Measurements from ENCODE around the gene VAPA. TPM values are rescaled to one million over a fixed set of nuclear protein-coding genes. Genes with fewer than 3 reads are reported as not detected.

The VAPA gene
- total RNA-seq, 1 experiment from 2014 or later = 137 TPM

DNA sequence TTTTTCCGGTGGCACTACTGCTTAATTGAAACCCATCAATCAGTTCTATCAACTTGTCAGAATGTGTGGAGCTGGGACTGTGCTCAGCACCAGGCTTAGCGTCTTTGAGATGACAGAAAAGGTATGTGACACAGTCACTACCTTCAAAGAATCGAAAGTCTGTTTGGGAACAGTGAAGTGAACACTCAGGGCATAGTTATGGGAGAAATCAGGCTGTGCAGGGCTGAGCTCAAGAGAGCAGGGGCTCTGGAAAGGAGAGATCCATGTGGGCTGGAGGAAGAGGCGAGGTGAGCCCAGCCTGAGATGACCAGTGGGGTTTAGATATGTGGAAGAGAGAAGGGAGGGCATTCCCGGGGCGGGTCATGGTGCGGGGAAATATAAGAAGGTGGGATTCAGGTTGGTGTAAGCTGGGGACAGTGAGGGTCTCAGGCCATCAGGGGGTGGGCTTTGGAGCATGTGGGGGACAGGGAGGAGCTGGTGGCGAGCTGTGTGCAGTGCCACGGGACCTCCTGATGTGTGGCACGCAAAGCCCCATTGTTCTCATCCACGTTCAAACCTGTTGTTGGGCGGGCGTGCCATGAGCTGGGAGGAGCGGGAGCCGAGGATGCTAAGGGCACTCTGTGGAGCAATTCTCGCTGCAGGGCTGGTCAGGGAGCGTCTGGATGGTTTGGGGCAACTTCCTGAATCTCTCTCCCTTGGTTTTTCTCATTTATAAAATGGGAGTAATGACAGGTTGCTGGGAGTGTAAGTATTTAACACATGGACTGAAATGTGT lies 72.5 kb downstream of the VAPA start (continued):
- TF ChIP-seq OVOL2 (CRISPR knock-in tag; IDR thresholded peaks at IDR 0.05; ENCODE audit: borderline replicate concordance) = no peak
- TF ChIP-seq, protein P1, sequence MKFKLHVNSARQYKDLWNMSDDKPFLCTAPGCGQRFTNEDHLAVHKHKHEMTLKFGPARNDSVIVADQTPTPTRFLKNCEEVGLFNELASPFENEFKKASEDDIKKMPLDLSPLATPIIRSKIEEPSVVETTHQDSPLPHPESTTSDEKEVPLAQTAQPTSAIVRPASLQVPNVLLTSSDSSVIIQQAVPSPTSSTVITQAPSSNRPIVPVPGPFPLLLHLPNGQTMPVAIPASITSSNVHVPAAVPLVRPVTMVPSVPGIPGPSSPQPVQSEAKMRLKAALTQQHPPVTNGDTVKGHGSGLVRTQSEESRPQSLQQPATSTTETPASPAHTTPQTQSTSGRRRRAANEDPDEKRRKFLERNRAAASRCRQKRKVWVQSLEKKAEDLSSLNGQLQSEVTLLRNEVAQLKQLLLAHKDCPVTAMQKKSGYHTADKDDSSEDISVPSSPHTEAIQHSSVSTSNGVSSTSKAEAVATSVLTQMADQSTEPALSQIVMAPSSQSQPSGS (CRISPR knock-in tag; IDR thresholded peaks at IDR 0.05; ENCODE audit: borderline replicate concordance, low read depth) = no peak

DNA sequence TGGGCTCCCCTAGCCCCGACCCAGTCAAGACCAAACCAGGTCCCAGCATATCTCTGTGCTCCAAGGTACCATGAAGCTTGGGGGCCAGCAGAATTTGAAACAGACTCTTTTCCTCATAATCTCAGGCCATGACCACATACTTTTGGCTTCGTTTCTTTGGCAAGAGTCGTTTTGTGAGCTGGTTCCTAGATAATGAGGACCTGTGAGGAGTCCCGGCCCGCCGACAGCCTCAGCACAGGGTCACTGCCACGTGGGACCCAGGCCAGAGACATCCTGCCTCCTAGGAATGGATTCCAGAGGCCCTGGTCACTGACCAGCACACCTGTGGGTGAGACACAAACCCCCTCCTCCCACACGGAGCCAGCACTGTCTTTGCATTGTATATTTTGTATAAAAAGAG lies 73.5 kb downstream of the VAPA start:
- Mint-ChIP-seq H3K4me3 (no peak overlapping the region), H3K9me3 (peaks cover 10% of the 10 kb centered on the region), H3K36me3 (no peaks in the 10 kb centered on the region), H3K4me1 (no peaks in the 10 kb centered on the region), H3K27me3 (ENCODE audit: low read depth) (no peaks in the 10 kb centered on the region; the same call in 1 of the 2 replicates), H3K27ac (no peak overlapping the region)
- TF ChIP-seq CREB1 (CRISPR knock-in tag; IDR thresholded peaks at IDR 0.05) (no peak), JAZF1 (CRISPR knock-in tag; IDR thresholded peaks at IDR 0.05) (no peak), NR1H2 (CRISPR knock-in tag; IDR thresholded peaks at IDR 0.05) (no peak), ELF4 (CRISPR knock-in tag; IDR thresholded peaks at IDR 0.05; ENCODE audit: low read depth) (no peak), ZNF671 (CRISPR knock-in tag; IDR thresholded peaks at IDR 0.05) (no peak), OVOL2 (CRISPR knock-in tag; IDR thresholded peaks at IDR 0.05; ENCODE audit: borderline replicate concordance) (no peak), FOXK1 (CRISPR knock-in tag; IDR thresholded peaks at IDR 0.05) (no peak), JUN (CRISPR knock-in tag; IDR thresholded peaks at IDR 0.05) (no peak), MYBL2 (CRISPR knock-in tag; IDR thresholded peaks at IDR 0.05) (no peak), ZNF263 (CRISPR knock-in tag; IDR thresholded peaks at IDR 0.05; ENCODE audit: low read depth) (no peak)
- TF ChIP-seq, protein P2, sequence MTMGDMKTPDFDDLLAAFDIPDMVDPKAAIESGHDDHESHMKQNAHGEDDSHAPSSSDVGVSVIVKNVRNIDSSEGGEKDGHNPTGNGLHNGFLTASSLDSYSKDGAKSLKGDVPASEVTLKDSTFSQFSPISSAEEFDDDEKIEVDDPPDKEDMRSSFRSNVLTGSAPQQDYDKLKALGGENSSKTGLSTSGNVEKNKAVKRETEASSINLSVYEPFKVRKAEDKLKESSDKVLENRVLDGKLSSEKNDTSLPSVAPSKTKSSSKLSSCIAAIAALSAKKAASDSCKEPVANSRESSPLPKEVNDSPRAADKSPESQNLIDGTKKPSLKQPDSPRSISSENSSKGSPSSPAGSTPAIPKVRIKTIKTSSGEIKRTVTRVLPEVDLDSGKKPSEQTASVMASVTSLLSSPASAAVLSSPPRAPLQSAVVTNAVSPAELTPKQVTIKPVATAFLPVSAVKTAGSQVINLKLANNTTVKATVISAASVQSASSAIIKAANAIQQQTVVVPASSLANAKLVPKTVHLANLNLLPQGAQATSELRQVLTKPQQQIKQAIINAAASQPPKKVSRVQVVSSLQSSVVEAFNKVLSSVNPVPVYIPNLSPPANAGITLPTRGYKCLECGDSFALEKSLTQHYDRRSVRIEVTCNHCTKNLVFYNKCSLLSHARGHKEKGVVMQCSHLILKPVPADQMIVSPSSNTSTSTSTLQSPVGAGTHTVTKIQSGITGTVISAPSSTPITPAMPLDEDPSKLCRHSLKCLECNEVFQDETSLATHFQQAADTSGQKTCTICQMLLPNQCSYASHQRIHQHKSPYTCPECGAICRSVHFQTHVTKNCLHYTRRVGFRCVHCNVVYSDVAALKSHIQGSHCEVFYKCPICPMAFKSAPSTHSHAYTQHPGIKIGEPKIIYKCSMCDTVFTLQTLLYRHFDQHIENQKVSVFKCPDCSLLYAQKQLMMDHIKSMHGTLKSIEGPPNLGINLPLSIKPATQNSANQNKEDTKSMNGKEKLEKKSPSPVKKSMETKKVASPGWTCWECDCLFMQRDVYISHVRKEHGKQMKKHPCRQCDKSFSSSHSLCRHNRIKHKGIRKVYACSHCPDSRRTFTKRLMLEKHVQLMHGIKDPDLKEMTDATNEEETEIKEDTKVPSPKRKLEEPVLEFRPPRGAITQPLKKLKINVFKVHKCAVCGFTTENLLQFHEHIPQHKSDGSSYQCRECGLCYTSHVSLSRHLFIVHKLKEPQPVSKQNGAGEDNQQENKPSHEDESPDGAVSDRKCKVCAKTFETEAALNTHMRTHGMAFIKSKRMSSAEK (CRISPR knock-in tag; IDR thresholded peaks at IDR 0.05; ENCODE audit: borderline replicate concordance) = no peak
- TF ChIP-seq, protein P3, sequence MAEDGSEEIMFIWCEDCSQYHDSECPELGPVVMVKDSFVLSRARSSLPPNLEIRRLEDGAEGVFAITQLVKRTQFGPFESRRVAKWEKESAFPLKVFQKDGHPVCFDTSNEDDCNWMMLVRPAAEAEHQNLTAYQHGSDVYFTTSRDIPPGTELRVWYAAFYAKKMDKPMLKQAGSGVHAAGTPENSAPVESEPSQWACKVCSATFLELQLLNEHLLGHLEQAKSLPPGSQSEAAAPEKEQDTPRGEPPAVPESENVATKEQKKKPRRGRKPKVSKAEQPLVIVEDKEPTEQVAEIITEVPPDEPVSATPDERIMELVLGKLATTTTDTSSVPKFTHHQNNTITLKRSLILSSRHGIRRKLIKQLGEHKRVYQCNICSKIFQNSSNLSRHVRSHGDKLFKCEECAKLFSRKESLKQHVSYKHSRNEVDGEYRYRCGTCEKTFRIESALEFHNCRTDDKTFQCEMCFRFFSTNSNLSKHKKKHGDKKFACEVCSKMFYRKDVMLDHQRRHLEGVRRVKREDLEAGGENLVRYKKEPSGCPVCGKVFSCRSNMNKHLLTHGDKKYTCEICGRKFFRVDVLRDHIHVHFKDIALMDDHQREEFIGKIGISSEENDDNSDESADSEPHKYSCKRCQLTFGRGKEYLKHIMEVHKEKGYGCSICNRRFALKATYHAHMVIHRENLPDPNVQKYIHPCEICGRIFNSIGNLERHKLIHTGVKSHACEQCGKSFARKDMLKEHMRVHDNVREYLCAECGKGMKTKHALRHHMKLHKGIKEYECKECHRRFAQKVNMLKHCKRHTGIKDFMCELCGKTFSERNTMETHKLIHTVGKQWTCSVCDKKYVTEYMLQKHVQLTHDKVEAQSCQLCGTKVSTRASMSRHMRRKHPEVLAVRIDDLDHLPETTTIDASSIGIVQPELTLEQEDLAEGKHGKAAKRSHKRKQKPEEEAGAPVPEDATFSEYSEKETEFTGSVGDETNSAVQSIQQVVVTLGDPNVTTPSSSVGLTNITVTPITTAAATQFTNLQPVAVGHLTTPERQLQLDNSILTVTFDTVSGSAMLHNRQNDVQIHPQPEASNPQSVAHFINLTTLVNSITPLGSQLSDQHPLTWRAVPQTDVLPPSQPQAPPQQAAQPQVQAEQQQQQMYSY (CRISPR knock-in tag; IDR thresholded peaks at IDR 0.05) = no peak
- TF ChIP-seq, protein P4, sequence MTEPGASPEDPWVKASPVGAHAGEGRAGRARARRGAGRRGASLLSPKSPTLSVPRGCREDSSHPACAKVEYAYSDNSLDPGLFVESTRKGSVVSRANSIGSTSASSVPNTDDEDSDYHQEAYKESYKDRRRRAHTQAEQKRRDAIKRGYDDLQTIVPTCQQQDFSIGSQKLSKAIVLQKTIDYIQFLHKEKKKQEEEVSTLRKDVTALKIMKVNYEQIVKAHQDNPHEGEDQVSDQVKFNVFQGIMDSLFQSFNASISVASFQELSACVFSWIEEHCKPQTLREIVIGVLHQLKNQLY (CRISPR knock-in tag; IDR thresholded peaks at IDR 0.05) = no peak
- TF ChIP-seq, protein P5, sequence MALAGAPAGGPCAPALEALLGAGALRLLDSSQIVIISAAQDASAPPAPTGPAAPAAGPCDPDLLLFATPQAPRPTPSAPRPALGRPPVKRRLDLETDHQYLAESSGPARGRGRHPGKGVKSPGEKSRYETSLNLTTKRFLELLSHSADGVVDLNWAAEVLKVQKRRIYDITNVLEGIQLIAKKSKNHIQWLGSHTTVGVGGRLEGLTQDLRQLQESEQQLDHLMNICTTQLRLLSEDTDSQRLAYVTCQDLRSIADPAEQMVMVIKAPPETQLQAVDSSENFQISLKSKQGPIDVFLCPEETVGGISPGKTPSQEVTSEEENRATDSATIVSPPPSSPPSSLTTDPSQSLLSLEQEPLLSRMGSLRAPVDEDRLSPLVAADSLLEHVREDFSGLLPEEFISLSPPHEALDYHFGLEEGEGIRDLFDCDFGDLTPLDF (CRISPR knock-in tag; IDR thresholded peaks at IDR 0.05) = no peak
- TF ChIP-seq, protein P6, sequence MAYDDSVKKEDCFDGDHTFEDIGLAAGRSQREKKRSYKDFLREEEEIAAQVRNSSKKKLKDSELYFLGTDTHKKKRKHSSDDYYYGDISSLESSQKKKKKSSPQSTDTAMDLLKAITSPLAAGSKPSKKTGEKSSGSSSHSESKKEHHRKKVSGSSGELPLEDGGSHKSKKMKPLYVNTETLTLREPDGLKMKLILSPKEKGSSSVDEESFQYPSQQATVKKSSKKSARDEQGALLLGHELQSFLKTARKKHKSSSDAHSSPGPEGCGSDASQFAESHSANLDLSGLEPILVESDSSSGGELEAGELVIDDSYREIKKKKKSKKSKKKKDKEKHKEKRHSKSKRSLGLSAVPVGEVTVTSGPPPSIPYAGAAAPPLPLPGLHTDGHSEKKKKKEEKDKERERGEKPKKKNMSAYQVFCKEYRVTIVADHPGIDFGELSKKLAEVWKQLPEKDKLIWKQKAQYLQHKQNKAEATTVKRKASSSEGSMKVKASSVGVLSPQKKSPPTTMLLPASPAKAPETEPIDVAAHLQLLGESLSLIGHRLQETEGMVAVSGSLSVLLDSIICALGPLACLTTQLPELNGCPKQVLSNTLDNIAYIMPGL (CRISPR knock-in tag; IDR thresholded peaks at IDR 0.05) = no peak
- CTCF ChIA-PET = no interaction called here
- POLR2A ChIA-PET = no interaction called here
- ATAC-seq (no peak), DNase-seq (ENCODE audit: low spot score) (no peak)
